CD4-positive, alpha-beta T cell (primary cell): ENCODE data around the gene DNAJC7. TPM values are rescaled to one million over a fixed set of nuclear protein-coding genes. Genes with fewer than 3 reads are reported as not detected.

Experiments used
- ATAC-seq: fragments of 200-7000 bp; cut with Tn5 transposase; one replicate; pipeline ENCODE4 v1.10.0; 2022; ENCODE audit warnings: mild to moderate bottlenecking; ENCODE audit not compliant: poor library complexity
- CTCF ChIA-PET: fragments of 350-600 bp; sonication (Branson Sonifier 250); formaldehyde crosslinking; loops from one replicate; lab custom pipeline; 2021; ENCODE audit warnings: antibody characterized with exemption, inconsistent platforms; lab: Charles Lee
- POLR2A ChIA-PET: fragments of 350-600 bp; sonication (Branson Sonifier 250); formaldehyde crosslinking; loops from one replicate; lab custom pipeline; 2021; ENCODE audit warnings: antibody characterized with exemption, inconsistent platforms; lab: Charles Lee
- DNase-seq, 14 experiments: peaks; one replicate each; pipeline ENCODE4 v3.0.0-alpha.2; 2013 to 2020; ENCODE audit warnings: mixed read lengths in 2 of 14
- H3K27ac ChIP-seq, 2 donors: one replicate each; pipeline versions ENCODE4 v1.5.1 to v1.7.0; 2013; ENCODE audit warnings: low read length in 2 of 2, low read depth in 1 of 2, mild to moderate bottlenecking in 1 of 2
- H3K27me3 ChIP-seq, 2 experiments: 1 replicate in 1 of 2; 2 replicates in 1 of 2; pipeline versions ENCODE4 v1.6.1 to v1.7.0; 2013; ENCODE audit warnings: low read length in 2 of 2, control low read depth in 1 of 2, mild to moderate bottlenecking in 1 of 2, moderate library complexity in 1 of 2; ENCODE audit not compliant: insufficient read depth in 2 of 2, control insufficient read depth in 1 of 2
- H3K36me3 ChIP-seq: one replicate; pipeline ENCODE4 v1.6.1; 2013; ENCODE audit warnings: low read length, control low read depth; ENCODE audit not compliant: insufficient read depth
- H3K4me1 ChIP-seq: one replicate; pipeline ENCODE4 v1.6.1; 2013; ENCODE audit warnings: low read length, control low read depth; ENCODE audit not compliant: insufficient read depth
- H3K4me3 ChIP-seq: one replicate; pipeline ENCODE4 v1.5.1; 2013; ENCODE audit warnings: mild to moderate bottlenecking, low read length, moderate library complexity
- H3K9me3 ChIP-seq, 2 experiments: 1 replicate in 1 of 2; 2 replicates in 1 of 2; pipeline versions ENCODE4 v1.6.1 to v1.7.0; 2013; ENCODE audit warnings: low read length in 2 of 2, mild to moderate bottlenecking in 2 of 2, control low read depth in 1 of 2, moderate library complexity in 1 of 2; ENCODE audit not compliant: control insufficient read depth in 1 of 2, insufficient read depth in 1 of 2
- H3K27ac Mint-ChIP-seq: one replicate; pipeline ENCODE4 v1.8.0; 2020; ENCODE audit warnings: mixed read lengths
- H3K27me3 Mint-ChIP-seq: one replicate; pipeline ENCODE4 v1.8.0; 2021; ENCODE audit warnings: mixed read lengths
- H3K36me3 Mint-ChIP-seq: one replicate; pipeline ENCODE4 v1.8.0; 2021; ENCODE audit warnings: low read depth, mixed read lengths
- H3K4me1 Mint-ChIP-seq: one replicate; pipeline ENCODE4 v1.8.0; 2021; ENCODE audit warnings: low read depth, mixed read lengths
- H3K4me3 Mint-ChIP-seq: one replicate; pipeline ENCODE4 v1.8.0; 2020; ENCODE audit warnings: mild to moderate bottlenecking, mixed read lengths
- H3K9me3 Mint-ChIP-seq: one replicate; pipeline ENCODE4 v1.8.0; 2020; ENCODE audit warnings: mixed read lengths
- intact Hi-C, 2 experiments: fragments of 100-400 bp; cut with DNase I in 1 of 2; cut with micrococcal nuclease in 1 of 2; formaldehyde crosslinking; loops; one replicate each; pipeline versions ENCODE4 v1.15.1 to v1.9.0; 2023 to 2025; cut with DNase I, micrococcal nuclease
- total RNA-seq, 174 experiments: library from RNA in 2 of 174; stranded (reverse) in 2 of 174; gene quantifications; one replicate each; pipeline ENCODE4 v1.2.3 and lab custom pipeline; 2021 to 2026
- TF ChIP-seq, protein P1 (sequence below): fragments of 200-600 bp; IDR thresholded peaks from one replicate; pipeline ENCODE4 v1.8.0; 2022; ENCODE audit warnings: antibody characterized with exemption, mild to moderate bottlenecking

DNAJC7 gene
- total RNA-seq, 2 experiments from 2014 or later, result 117 to 140 TPM

GRCh38 chr17:41930009-41930832, 87.0 kb downstream of the DNAJC7 start, which contains the start of gene ODAD4:
Gene ODAD4, plus strand, starts transcription at chr17:41930617. Its CDS starts 107 bp downstream, at chr17:41930724.
- H3K4me3 Mint-ChIP-seq, result peak within 1 kb of the TSS; percentile 91
- H3K9me3 Mint-ChIP-seq, result no peaks in the 10 kb centered on the region
- DNase-seq (peak; percentile 93 to 99 (median 95)), ATAC-seq (peak; percentile 99)
- no peaks in the 10 kb centered on the region for H3K27me3 ChIP-seq
- no peaks in the 10 kb centered on the region for H3K36me3 ChIP-seq
- peak within 1 kb of the TSS; percentile 68 for H3K4me3 ChIP-seq
- ChIA-PET CTCF (interaction anchor here (0.8 to 1.7 kb wide), 8 partner anchors 12 to 1554 kb away, joined by 3 to 12 read pairs (median 4); partner anchors contain the start of genes ACLY, DHX8, DNAJC7 and NKIRAS2), POLR2A (interaction anchor here (0.6 to 4.2 kb wide), 17 partner anchors 12 to 1582 kb away, joined by 3 to 44 read pairs (median 3); partner anchors contain the start of genes ACLY, CNP, DNAJC7 and EIF1)
- no peaks in the 10 kb centered on the region for H3K27me3 Mint-ChIP-seq
- peak within 1 kb of the TSS; percentile 89 for H3K27ac Mint-ChIP-seq
- H3K36me3 Mint-ChIP-seq, result peaks cover 6% of the 10 kb centered on the region
- H3K9me3 ChIP-seq, result no peaks in the 10 kb centered on the region
- TF ChIP-seq, protein P1, sequence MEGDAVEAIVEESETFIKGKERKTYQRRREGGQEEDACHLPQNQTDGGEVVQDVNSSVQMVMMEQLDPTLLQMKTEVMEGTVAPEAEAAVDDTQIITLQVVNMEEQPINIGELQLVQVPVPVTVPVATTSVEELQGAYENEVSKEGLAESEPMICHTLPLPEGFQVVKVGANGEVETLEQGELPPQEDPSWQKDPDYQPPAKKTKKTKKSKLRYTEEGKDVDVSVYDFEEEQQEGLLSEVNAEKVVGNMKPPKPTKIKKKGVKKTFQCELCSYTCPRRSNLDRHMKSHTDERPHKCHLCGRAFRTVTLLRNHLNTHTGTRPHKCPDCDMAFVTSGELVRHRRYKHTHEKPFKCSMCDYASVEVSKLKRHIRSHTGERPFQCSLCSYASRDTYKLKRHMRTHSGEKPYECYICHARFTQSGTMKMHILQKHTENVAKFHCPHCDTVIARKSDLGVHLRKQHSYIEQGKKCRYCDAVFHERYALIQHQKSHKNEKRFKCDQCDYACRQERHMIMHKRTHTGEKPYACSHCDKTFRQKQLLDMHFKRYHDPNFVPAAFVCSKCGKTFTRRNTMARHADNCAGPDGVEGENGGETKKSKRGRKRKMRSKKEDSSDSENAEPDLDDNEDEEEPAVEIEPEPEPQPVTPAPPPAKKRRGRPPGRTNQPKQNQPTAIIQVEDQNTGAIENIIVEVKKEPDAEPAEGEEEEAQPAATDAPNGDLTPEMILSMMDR, result peak; percentile 42
- peak within 1 kb of the TSS; percentile 75 to 92 for H3K27ac ChIP-seq
- H3K4me1 ChIP-seq, result peaks cover 23% of the 10 kb centered on the region
- intact Hi-C loops, result loop anchor here (1.0 to 2.0 kb wide), 2 partner anchors 11 to 87 kb away; partner anchors contain the start of gene DNAJC7 (in 1 of the 2)
- H3K4me1 Mint-ChIP-seq, result peaks cover 19% of the 10 kb centered on the region

- peak overlapping the region; percentile 89 for H3K27ac Mint-ChIP-seq
- no peak for DNase-seq
- ChIA-PET POLR2A (interaction anchor here (1.6 to 4.2 kb wide), 2 partner anchors 10 to 240 kb away, joined by 7 to 44 read pairs; partner anchors contain the start of genes ACLY and EIF1), CTCF (interaction anchor here (0.6 to 0.7 kb wide), 2 partner anchors 30 to 1095 kb away, joined by 3 read pairs; no protein-coding TSS in a partner anchor)
- TF ChIP-seq, protein P1, result no peak
- H3K36me3 Mint-ChIP-seq, result peaks cover 6% of the 10 kb centered on the region
- Histone ChIP-seq H3K9me3 (no peaks in the 10 kb centered on the region), H3K36me3 (no peaks in the 10 kb centered on the region), H3K4me3 (no peak overlapping the region), H3K27me3 (no peaks in the 10 kb centered on the region), H3K4me1 (peaks cover 23% of the 10 kb centered on the region), H3K27ac (no peak overlapping the region)
- intact Hi-C loops, result no loop called here
- peaks cover 19% of the 10 kb centered on the region for H3K4me1 Mint-ChIP-seq
- no peak for ATAC-seq
- H3K9me3 Mint-ChIP-seq, result no peaks in the 10 kb centered on the region
- no peak overlapping the region for H3K4me3 Mint-ChIP-seq
- H3K27me3 Mint-ChIP-seq, result no peaks in the 10 kb centered on the region
Measured at GRCh38 chr17:41928693-41929251, 88.5 kb downstream of the DNAJC7 start.

Other genes with a start within 250 kb of the DNAJC7 start
- gene JUP, start 230.7 kb downstream of the DNAJC7 start, total RNA-seq, result 1 to 10 TPM in 1 of 2 experiments, under 1 TPM in 1; 0.88 to 1.1 TPM
- 1 to 10 TPM; 1.3 to 2.3 TPM for gene P3H4, start 205.5 kb downstream of the DNAJC7 start, total RNA-seq
- not detected for gene FKBP10, start 204.4 kb downstream of the DNAJC7 start, total RNA-seq
- 10 to 100 TPM; 25.7 to 29.7 TPM for gene NT5C3B, start 181.2 kb downstream of the DNAJC7 start, total RNA-seq
- not detected for gene KLHL10, start 179.6 kb downstream of the DNAJC7 start, total RNA-seq
- 10 to 100 TPM; 32.9 to 34.0 TPM for gene KLHL11, start 152.0 kb downstream of the DNAJC7 start, total RNA-seq
- 10 to 100 TPM; 25.9 to 28.3 TPM for gene ACLY, start 98.5 kb downstream of the DNAJC7 start, total RNA-seq
- 1 to 10 TPM; 2.2 to 2.7 TPM for gene ODAD4, start 86.8 kb downstream of the DNAJC7 start, total RNA-seq
- 10 to 100 TPM; 19.2 to 23.4 TPM for gene CNP, start 50.6 kb downstream of the DNAJC7 start, total RNA-seq
- 10 to 100 TPM; 12.5 to 12.9 TPM for gene NKIRAS2, start 2.7 kb upstream of the DNAJC7 start, total RNA-seq
- under 1 TPM; 0.42 to 0.55 TPM for gene C17orf113, start 33.2 kb upstream of the DNAJC7 start, total RNA-seq
- gene ZNF385C, start 81.0 kb upstream of the DNAJC7 start, total RNA-seq, result under 1 TPM in 1 of 2 experiments, not detected in 1; 0.20 TPM
- 10 to 100 TPM; 33.5 to 35.6 TPM for gene DHX58, start 95.3 kb upstream of the DNAJC7 start, total RNA-seq
- 10 to 100 TPM; 38.5 to 42.4 TPM for gene KAT2A, start 103.9 kb upstream of the DNAJC7 start, total RNA-seq
- gene HSPB9, start 105.4 kb upstream of the DNAJC7 start, total RNA-seq, result not detected
- gene RAB5C, start 137.6 kb upstream of the DNAJC7 start, total RNA-seq, result 10 to 100 TPM; 66.4 to 71.2 TPM
- under 1 TPM; 0.17 to 0.25 TPM for gene KCNH4, start 163.7 kb upstream of the DNAJC7 start, total RNA-seq
- not detected for gene HCRT, start 168.0 kb upstream of the DNAJC7 start, total RNA-seq
- 1 to 10 TPM; 6.8 to 8.3 TPM for gene GHDC, start 177.1 kb upstream of the DNAJC7 start, total RNA-seq